GM18909 (cell line): Measurements from ENCODE around the gene MYRFL.
"Not testable (repeated sequence)": the region's sequence is repeated elsewhere in the genome, so short reads cannot be mapped to it uniquely, and the experiment has no call there.

Source experiments
- ATAC-seq: cut with Tn5 transposase; IDR thresholded peaks from one replicate; pipeline ENCODE4 v1.9.1; 2021; ENCODE audit warnings: mild to moderate bottlenecking; ENCODE audit not compliant: unreplicated experiment, poor library complexity

MYRFL gene

GRCh38 chr12:69840727-69841126 lies 15.7 kb downstream of the MYRFL start:
- ATAC-seq = no peak

DNA sequence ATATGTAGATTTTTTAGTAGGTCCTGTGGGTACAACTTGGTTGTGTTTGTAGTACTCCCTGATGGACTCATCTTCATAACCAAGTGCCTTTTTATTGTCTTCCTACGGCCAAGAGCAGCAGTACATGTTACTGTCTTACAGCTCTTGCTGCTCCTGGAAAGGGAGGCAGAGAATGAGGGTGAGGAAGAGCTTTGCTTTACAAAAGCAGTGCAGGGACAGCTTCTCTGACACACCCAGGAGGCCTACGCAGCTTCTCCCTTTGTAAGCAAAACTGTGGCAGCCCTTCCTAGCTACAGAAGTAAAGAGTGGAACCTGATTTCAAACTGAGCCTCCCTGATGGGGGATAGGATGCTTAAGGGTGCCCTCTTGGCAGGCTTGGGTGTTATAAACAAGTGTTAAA lies 18.6 kb downstream of the MYRFL start:
- ATAC-seq = no peak

DNA sequence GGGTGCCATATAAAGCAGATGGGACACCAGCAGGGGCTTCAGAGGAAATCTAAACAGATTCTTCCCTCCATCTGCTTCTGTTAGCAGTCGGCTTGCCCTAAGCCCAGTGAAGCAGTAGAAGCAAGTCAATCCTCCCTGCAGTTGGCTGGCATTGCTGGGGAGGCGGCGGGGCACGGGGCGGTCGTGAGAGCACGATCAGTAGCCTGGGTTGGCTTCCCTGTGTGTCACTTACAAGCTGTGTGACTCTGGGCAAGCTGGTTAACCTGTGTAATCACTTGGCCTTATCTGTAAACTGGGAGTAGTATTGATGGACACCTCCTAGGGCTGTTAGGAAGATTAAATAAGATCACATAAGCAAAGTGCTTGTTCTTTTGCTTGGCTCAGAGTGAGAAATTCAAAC lies 19.4 kb downstream of the MYRFL start:
- ATAC-seq = no peak

GRCh38 chr12:69844836-69845235 lies 19.8 kb downstream of the MYRFL start:
- no peak for ATAC-seq

DNA sequence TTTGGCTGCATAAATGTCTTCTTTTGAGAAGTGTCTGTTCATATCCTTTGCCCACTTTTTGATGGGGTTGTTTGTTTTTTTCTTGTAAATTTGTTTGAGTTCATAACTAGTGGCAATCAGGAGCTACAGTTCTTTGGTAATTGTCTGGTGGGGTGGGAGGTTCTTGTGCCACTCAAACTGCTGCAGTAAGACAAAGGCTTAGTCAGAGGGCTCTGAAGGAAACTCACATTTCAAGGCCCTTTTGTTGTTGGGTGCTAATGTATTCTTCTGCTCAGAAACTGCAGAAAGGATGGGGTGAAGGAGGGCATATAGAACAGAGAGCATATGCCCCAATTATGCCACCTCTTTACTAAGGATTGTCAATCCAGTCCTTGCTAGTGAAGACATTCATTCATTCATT lies 21.9 kb downstream of the MYRFL start:
- ATAC-seq = no peak

DNA sequence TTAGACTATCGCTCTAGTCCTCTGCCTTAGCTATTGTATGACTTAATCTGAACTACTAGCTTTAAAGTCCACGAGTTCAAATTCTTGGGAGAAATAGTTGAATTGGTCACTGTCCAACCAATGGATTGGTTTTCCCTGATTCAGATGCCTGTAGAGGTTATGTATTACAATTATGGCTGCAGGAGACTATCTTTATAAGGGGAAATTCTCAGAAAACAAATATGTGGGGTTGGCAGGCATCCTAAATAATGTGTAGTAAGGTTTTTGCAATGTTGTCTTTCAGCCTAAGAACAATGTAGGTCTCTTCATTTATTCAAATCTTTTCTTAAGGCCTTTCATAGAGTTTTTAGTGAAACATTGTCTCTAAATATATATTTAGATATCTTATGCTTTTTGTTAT lies 26.9 kb downstream of the MYRFL start:
- ATAC-seq = no peak

DNA sequence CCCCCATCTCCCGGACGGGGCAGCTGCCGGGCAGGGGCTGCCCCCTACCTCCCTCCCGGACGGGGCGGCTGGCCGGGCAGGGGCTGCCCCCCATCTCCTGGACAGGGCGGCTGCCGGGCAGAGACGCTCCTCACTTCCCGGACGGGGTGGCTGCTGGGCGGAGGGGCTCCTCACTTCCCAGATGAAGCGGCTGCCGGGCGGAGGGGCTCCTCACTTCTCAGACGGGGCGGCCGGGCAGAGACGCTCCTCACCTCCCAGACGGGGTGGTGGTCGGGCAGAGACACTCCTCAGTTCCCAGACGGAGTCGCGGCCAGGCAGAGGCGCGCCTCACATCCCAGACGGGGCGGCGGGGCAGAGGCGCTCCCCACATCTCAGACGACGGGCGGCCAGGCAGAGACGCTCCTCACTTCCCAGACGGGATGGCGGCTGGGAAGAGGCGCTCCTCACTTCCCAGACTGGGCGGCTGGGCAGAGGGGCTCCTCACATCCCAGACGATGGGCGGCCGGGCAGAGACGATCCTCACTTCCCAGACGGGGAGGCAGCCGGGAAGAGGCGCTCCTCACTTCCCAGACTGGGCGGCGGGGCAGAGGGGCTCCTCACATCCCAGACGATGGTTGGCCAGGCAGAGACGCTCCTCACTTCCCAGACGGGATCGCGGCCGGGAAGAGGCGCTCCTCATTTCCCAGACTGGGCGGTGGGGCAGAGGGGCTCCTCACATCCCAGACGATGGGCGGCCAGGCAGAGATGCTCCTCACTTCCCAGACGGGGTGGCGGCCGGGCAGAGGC lies 28.3 kb downstream of the MYRFL start:
- ATAC-seq = not testable (repeated sequence)

GRCh38 chr12:69866698-69867097 lies 41.7 kb downstream of the MYRFL start:
- no peak for ATAC-seq

DNA sequence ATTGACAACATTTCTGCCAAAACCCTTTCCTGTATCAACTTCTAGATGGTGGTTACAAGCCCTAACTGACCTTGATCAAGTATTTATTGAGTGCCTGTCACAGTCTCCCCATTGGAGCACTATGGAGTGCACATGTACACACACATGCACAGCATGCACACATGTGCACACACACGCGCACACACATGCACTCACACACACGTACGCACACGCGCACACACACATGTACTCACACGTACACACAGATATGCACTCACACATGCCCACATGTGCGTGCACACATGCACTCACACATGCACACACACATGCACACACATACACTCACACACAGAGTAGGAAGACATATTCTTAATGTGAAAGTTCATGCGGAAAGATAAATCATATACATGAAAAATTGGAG lies 43.7 kb downstream of the MYRFL start:
- no peak for ATAC-seq

GRCh38 chr12:69872804-69873203 lies 47.8 kb downstream of the MYRFL start:
- ATAC-seq = no peak

DNA sequence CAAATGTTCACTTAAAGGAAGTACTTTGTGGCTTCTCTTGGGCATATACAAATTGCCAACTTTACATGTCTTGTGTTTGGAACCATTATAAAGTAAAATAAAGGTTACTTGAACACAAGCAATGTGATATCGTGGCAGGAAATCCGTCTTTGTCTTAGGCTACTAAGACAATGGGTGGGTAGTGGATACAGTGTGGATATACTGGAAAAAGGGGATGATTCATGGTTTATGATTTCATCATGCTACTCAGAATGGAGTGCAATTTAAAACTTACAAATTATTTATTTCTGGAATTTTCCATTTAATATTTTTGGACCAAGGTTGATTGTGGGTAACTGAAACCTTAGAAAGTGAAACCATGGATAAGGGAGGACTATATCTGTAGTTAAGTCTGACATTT lies 48.4 kb downstream of the MYRFL start:
- ATAC-seq = no peak

GRCh38 chr12:69874606-69875005 lies 49.6 kb downstream of the MYRFL start:
- no peak for ATAC-seq

- no peak for ATAC-seq
These were observed 50.4 kb downstream of the MYRFL start for GRCh38 chr12:69875416-69875935.

- ATAC-seq = peak; percentile 93
These were observed 54.3 kb downstream of the MYRFL start for GRCh38 chr12:69879007-69879960.

DNA sequence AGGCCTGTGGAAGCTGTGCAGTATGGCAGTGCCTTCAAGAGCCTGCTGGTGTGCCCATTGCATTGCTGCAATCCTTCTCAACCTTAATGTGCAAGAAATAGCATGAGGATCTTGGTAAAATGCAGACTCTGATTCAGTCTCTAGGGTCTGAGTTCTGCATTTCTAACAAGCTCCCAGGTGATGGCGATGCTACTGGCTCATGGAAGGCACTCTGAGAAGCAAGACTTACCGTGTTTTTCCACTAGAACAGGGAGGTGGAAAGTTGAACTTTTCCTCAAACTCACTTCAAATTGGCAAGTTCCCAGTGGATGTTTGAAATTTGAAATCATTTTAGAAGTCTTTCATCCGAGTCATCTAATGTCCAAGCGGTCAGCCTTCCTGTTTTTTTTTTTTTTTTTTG lies 55.5 kb downstream of the MYRFL start:
- no peak for ATAC-seq

DNA sequence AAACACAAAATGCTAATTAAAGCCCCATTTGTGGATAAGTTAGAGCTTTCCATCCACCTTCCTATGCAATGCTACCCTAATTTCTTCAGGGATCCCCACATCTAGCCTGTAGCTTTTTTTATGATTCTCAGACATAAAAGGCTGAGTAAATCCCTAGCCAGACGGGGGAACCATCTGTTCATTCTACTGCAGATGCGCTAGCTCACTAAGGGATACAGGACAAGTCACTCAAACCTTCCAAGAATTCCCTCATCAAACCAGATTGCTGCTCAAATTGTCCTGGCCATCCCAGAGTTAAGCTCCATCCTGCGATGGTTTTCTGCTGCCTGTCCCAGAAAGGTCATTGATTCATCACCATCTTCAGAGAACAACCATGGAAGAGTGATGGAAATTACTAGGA lies 56.7 kb downstream of the MYRFL start:
- no peak for ATAC-seq

DNA sequence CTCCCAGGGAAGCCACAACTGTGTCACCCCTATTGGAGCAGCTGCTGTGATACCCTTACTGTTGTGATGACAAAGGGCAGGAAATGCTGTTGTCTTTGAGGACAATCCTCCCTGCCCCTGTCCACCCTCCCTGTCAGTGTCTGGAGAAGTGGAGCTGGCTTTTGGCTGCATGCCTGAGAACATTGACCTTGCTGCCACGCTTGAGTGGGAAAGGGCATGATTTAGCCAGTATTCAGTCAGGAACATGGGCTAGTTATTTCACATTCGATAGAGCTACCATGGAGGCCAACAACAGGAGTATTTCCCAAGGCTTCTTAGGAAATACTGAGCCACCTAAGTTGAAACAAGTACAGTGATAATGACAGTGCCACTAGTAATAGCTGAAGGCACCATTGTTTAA lies 59.4 kb downstream of the MYRFL start:
- ATAC-seq = no peak

DNA sequence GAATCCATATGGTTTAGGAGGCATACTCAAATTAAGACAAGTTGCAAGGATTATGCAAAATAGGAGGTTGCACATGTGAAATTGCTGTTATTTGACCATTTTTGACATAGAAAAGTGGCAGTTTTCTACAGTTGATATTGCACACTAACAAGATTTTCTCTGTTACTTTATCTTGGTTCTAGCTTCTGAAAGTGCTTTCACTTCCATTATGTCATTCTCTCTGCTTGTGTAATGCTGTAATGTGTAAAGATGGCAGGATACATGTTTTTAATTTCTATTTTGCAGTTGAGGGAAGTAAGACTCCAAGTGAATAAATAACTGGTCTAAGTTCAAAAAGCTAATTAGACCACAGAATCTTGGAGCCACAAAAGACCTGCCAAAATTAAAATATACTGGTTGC lies 60.6 kb downstream of the MYRFL start:
- no peak for ATAC-seq

DNA sequence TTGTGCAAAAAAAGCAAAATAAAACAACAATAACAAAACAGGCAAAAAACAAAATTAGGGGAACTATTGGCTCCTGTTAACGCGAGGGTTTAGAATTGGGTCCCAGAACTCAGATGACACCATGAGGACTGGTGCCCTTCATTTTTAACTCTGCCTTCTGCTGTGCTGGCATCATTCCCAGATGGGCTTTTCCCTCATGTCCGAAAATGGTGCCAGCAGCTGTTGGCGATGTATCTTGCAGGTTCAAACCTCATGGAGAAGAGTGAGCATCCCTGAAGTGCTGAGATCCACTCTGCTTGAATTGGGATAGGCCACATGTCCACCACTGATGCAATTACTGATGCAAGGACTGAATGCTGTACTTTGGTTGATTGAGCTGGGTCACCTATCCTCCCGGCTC lies 61.1 kb downstream of the MYRFL start:
- ATAC-seq = no peak

GRCh38 chr12:69886715-69887114 lies 61.7 kb downstream of the MYRFL start:
- no peak for ATAC-seq

DNA sequence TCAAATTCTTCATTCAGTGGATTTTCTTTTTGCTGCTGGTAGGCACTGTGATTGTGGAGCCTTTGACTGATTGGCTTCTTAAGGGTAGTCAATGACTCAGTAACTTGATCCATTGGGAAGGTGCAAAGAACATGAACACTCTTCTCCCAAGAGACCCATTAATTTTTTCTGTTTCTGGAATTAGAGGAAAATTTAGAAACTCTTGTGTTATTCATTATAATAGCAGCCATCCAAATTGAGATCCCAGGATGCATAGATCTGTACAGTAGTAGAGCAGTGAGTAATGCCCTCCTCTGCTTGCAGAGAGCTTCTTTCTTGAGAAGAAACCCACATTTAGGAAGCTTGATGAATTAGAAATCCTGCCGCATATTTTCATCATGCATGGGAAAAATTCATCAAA lies 63.9 kb downstream of the MYRFL start:
- ATAC-seq = no peak
